SU-DHL-6 (cell line): ENCODE measurements around the gene UBASH3B.
"Not testable (repeated sequence)": the region's sequence is repeated elsewhere in the genome, so short reads cannot be mapped to it uniquely, and the experiment has no call there.

Source experiments
- CTCF ChIP-seq: fragments of 200-600 bp; sonication (generic); IDR thresholded peaks from one replicate; pipeline ENCODE4 v1.5.1; 2017; ENCODE audit warnings: antibody characterized with exemption, mild to moderate bottlenecking, low read length, moderate library complexity; ENCODE audit not compliant: insufficient read depth, poor library complexity, severe bottlenecking
- EZH2phosphoT487 ChIP-seq: fragments of 200-600 bp; sonication (generic), shearing (Covaris generic); conservative IDR thresholded peaks from 2 replicates; pipeline ENCODE4 v1.6.1; 2018; ENCODE audit warnings: mild to moderate bottlenecking, antibody characterized with exemption, low read length, moderate library complexity, mixed read lengths

- not testable (repeated sequence) for TF ChIP-seq CTCF, EZH2phosphoT487
Measured at GRCh38 chr11:122829371-122829770, 173.8 kb downstream of the UBASH3B start.
